Lung (tissue), 12 donors: Measurements from ENCODE around the gene LCA5L. TPM values are rescaled to one million over a fixed set of nuclear protein-coding genes. Genes with fewer than 3 reads are reported as not detected.

ENCODE experiments used
- ATAC-seq: fragments of 200-7000 bp; cut with Tn5 transposase; one replicate; pipeline ENCODE4 v1.9.1; 2020; ENCODE audit warnings: moderate number of reproducible peaks; ENCODE audit not compliant: insufficient read depth, low FRiP score
- DNase-seq, 3 donors: peaks; one replicate each; pipeline ENCODE4 v3.0.0-alpha.2; 2013 to 2017
- H3K27ac ChIP-seq, 2 donors: one replicate each; pipeline ENCODE4 v1.5.1; 2013; ENCODE audit warnings: mild to moderate bottlenecking in 2 of 2, moderate library complexity in 2 of 2, control low read depth in 1 of 2, inconsistent platforms in 1 of 2, low read depth in 1 of 2, low read length in 1 of 2
- H3K27me3 ChIP-seq, 3 donors: one replicate each; pipeline ENCODE4 v1.5.1; 2013; ENCODE audit warnings: low read length in 2 of 3; ENCODE audit not compliant: control insufficient read depth in 3 of 3, insufficient read depth in 3 of 3
- H3K36me3 ChIP-seq, 4 donors: one replicate each; pipeline ENCODE4 v1.5.1; 2013; ENCODE audit warnings: low read length in 4 of 4, mild to moderate bottlenecking in 1 of 4, moderate library complexity in 1 of 4; ENCODE audit not compliant: control insufficient read depth in 4 of 4, insufficient read depth in 4 of 4
- H3K4me1 ChIP-seq, 5 donors: one replicate each; pipeline ENCODE4 v1.5.1; 2013; ENCODE audit warnings: low read length in 5 of 5, mild to moderate bottlenecking in 2 of 5, moderate library complexity in 1 of 5; ENCODE audit not compliant: control insufficient read depth in 5 of 5, insufficient read depth in 5 of 5
- H3K4me3 ChIP-seq: one replicate; pipeline ENCODE4 v1.5.1; 2013; ENCODE audit warnings: mild to moderate bottlenecking, control low read depth, moderate library complexity
- H3K9ac ChIP-seq, 2 donors: one replicate each; pipeline ENCODE4 v1.5.1; 2013; ENCODE audit warnings: low read length in 2 of 2, control low read depth in 1 of 2; ENCODE audit not compliant: insufficient read depth in 1 of 2
- H3K9me3 ChIP-seq, 4 donors: one replicate each; pipeline ENCODE4 v1.5.1; 2013; ENCODE audit warnings: low read length in 3 of 4, mild to moderate bottlenecking in 1 of 4, moderate library complexity in 1 of 4; ENCODE audit not compliant: control insufficient read depth in 4 of 4, insufficient read depth in 3 of 4
- CTCF ChIP-seq: IDR thresholded peaks from 2 replicates; pipeline ENCODE4 v1.5.1; 2012; ENCODE audit warnings: mild to moderate bottlenecking; ENCODE audit errors: control extremely low read depth, extremely low read depth
- WGBS, 2 donors: extraction: QIAGEN DNeasy Blood & Tissue Kit; methylation state at CpG; one replicate each; pipeline ENCODE4 v1.1.7; 2013; 5-methylcytosine and 5-hydroxymethylcytosine counted together
- polyA plus RNA-seq, 2 donors: library from polyadenylated mRNA; stranded (reverse); fragments of 200-250 nt; gene quantifications; one replicate each; pipeline ENCODE4 v1.2.1, GENCODE V29; 2013
- total RNA-seq, 2 donors: library from RNA; depleted of rRNA in 1 of 2; stranded (reverse); fragments of >200 nt in 1 of 2; gene quantifications; one replicate each; pipeline ENCODE4 v1.2.1, GENCODE V29; 2014 to 2021
- donor health status: control.
- donor health status: control.
- donor health status: Bipolar disorder and iron deficiency.
- donor health status: healthy.
- donor health status: DM: yes; HTN: yes; CAD: no.

LCA5L gene
- total and polyA plus RNA-seq, 4 donors: 2.4 to 6.5 (median 3.7) TPM

GRCh38 chr21:39451332-39452206 is 6.0 kb upstream of the LCA5L start, which contains the start of gene SH3BGR:
SH3BGR (plus strand) TSS chr21:39451970; CDS start chr21:39452097, 127 bp downstream.
- Histone ChIP-seq H3K4me3 (no peak within 1 kb of the TSS), H3K4me1 (peaks cover 0 to 14% (median 1%) of the 10 kb centered on the region in 5 donors), H3K9ac (no peak within 1 kb of the TSS), H3K27me3 (no peaks in the 10 kb centered on the region), H3K36me3 (no peaks in the 10 kb centered on the region), H3K27ac (peak within 1 kb of the TSS; percentile 56 to 93), H3K9me3 (no peaks in the 10 kb centered on the region)
- ATAC-seq (no peak), DNase-seq (peak; percentile 23 to 43 (median 40))
- WGBS, 2 donors: 59 to 61% methylated on average over 15 of the region's 15 CpGs
- no peak for TF ChIP-seq CTCF

- 97 to 99% methylated on average over 6 to 7 of the region's 7 CpGs for WGBS, 2 donors
- ATAC-seq: no peak
- H3K4me3 ChIP-seq: no peak overlapping the region
These were observed 1.7 kb upstream of the LCA5L start for GRCh38 chr21:39447264-39447663.

GRCh38 chr21:39444421-39445180 is 977 bp downstream of the LCA5L start:
- 13 to 14% methylated on average over 15 of the region's 15 CpGs for WGBS, 2 donors
- H3K4me1 ChIP-seq: peaks cover 0 to 26% (median 5%) of the 10 kb centered on the region in 5 donors
- H3K9ac ChIP-seq: peak overlapping the region; percentile 39 to 52
- H3K9me3 ChIP-seq: no peaks in the 10 kb centered on the region
- DNase-seq (peak; percentile 62 to 71 (median 70)), ATAC-seq (peak; percentile 9)
- peak overlapping the region in 1 of 2 donors; percentile 97 for H3K27ac ChIP-seq
- H3K27me3 ChIP-seq: peaks cover 0 to 3% (median 0%) of the 10 kb centered on the region in 3 donors
- no peak for TF ChIP-seq CTCF
- no peak overlapping the region for H3K4me3 ChIP-seq
- no peaks in the 10 kb centered on the region for H3K36me3 ChIP-seq

More at GRCh38 chr21:39447264-39447663, 1.7 kb upstream of the LCA5L start:
- no peak for DNase-seq
- Histone ChIP-seq H3K36me3 (no peaks in the 10 kb centered on the region), H3K9ac (no peak overlapping the region), H3K9me3 (no peaks in the 10 kb centered on the region), H3K27me3 (no peaks in the 10 kb centered on the region), H3K27ac (no peak overlapping the region), H3K4me1 (peaks cover 0 to 30% (median 5%) of the 10 kb centered on the region in 5 donors)
- no peak for TF ChIP-seq CTCF
